Measurements from ENCODE around the gene ZFHX3.
"Not testable (repeated sequence)": the region's sequence is repeated elsewhere in the genome, so short reads cannot be mapped to it uniquely, and the experiment has no call there.

Gene ZFHX3

GRCh38 chr16:72992142-72992601 is 55.8 kb downstream of the ZFHX3 start:
- no peak for DNase-seq

DNA sequence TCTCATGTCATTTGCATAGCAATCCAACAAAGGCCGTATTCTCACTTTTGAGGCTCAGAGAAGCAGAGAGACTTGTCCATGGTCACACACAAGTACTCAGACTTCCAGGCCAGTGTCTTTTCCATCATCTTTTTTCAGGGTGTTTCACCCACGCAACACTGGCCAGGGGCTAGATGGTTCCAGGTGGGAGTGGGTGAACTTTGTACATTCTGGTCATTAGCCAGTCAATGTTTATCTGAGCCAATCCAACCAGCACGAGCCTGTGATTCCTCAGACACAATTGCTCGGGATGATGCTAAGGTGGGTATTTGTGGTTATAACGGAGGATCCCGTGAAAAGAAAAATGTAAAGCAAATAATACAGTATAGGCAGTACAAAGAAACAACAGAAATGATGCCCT is 56.3 kb downstream of the ZFHX3 start:
- no peak for DNase-seq

- DNase-seq, result no peak
Observed at GRCh38 chr16:72991211-72991610, 56.7 kb downstream of the ZFHX3 start.

- no peak for DNase-seq
Observed at GRCh38 chr16:72990571-72990970, 57.4 kb downstream of the ZFHX3 start.

GRCh38 chr16:72989579-72990551 is 58.1 kb downstream of the ZFHX3 start:
- DNase-seq, result no peak

GRCh38 chr16:72989203-72989578 is 58.7 kb downstream of the ZFHX3 start:
- not testable (repeated sequence) for DNase-seq

DNA sequence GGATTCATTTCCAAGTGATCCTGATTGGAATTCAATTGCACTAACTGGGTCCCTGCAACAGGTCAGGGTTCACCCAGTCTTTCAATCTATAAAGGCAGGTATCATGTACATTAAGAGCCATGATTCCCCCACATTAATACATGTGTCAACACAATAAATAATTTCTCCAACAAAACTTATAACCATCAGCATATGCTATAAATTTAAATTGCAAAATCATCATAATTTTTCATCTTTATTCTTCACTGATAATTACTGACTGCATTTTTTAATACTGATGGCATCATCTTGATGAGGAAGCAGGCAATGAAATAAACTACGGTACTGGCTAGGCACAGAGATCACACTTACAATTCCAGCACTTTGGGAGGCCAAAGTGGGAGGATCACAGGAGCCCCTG is 59.4 kb downstream of the ZFHX3 start:
- no peak for DNase-seq

- no peak for DNase-seq
Observed at GRCh38 chr16:72987480-72987901, 60.4 kb downstream of the ZFHX3 start.

DNA sequence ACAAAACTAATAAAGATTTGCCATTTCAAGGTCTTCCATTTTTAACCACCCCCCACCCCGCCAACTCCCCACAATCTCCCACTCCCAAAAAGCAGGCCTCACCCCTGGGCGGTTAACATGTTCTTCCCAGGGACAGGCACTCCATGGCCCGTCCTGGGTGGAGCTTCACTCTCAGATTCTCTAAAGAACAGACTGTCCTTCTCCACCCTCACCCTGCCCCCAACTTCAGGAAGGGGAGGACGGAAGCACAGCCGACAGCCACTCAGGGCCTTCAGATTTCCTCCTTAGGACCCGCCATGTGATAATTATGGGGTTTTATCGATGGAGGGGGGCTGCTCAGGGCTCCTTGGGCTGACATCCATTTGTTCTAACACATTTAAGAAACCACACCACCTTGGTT is 61.9 kb downstream of the ZFHX3 start:
- no peak for DNase-seq

- DNase-seq, result no peak
Observed at GRCh38 chr16:72985148-72985941, 62.6 kb downstream of the ZFHX3 start.

DNA sequence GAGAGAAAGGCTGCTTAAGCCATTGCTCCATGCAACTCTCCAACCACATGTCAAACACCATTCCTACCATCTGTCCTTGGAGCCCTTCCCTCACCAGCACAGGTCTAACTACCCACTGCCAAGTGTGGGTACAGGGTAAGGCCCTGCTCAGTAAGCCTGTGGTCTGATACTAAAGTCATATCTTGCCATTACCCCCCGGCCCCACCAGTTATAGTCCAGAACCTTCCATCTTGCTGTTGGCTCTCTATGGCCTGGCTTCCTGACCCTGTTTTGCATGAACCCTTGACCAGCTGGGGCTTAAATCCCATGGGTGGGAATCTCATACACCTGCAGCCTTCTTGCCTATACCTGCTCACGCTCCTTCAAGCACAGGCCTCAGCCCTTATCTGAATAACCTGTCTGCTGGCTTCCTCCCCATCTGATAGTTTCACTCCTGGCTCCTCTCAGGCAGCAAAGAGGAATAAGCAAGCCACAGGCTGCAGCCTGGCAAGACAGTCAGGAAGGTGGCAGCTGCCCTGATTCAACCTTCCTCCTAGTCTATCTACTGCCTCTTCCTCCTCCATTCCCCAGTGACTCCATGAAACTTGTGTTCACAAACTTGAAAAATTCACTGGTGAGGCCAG is 64.1 kb downstream of the ZFHX3 start:
- no peak for DNase-seq

DNA sequence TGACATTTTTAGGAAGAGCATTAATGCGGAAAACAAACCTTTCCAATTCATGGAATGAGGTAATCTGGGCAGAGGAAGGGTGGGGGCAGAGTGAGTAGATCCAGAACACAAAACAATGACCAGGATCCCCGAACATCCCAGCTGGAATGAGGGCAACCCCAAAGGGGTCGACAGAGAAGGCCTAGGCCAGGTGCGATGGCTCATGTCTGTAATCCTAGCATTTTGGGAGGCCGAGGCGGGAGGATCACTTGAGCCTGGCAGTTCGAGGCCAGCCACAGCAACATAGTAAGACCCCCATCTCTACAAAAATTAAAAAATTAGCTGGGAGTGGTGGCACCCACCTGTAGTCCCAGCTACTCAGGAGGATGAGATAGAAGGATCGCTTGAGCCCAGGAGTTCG is 64.7 kb downstream of the ZFHX3 start:
- DNase-seq, result no peak

- DNase-seq, result no peak
Observed at GRCh38 chr16:72979974-72980373, 68.0 kb downstream of the ZFHX3 start.

DNA sequence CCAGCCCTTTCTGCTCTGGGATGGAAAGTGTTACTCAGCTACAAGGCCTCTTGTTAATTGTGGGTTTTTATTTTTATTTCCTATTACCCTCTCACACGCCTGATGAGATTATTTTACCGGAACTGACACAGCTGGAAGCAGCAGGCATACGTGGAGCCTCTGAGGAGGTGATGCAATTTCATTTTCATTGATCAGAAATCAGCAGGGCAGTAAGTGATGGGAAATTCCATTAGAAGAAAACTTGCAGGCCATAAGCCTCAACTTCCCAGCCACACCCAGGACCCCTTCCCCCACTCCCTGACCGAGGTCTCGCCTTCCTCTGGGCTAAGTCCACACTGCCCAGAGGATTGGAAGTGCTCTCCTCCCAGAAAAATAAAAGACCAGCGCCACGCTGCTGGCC is 69.7 kb downstream of the ZFHX3 start:
- DNase-seq, result no peak

GRCh38 chr16:72977127-72977526 is 70.8 kb downstream of the ZFHX3 start:
- no peak for DNase-seq

DNA sequence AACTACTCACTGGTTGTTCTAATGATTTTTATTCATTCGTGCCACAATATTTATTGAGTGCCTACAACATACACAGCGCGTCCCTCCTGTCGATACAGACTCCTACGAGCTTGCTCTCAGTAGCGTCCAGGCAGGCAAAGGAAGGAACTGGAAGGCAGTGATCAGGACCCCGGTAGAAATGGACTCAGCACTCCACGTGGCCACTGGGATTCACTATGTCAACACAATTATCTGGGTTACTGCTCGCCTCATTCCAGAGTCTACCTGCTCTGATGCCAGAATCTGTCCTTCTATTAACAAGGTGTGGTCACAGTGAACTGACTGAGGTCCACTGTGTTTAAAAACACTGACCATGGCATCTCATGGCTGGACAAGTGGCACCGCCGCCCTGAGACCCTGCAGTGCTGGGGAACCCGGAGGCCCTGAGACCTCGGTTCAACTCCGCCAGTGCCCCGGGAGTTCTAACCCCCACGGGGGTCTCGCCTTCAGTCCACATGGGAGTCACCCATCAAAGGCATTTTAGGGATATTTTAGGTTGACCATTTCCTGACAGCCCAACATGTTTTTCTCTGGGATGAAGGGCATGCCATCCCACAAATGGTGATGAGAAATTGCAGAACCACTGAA is 71.4 kb downstream of the ZFHX3 start:
- no peak for DNase-seq

DNA sequence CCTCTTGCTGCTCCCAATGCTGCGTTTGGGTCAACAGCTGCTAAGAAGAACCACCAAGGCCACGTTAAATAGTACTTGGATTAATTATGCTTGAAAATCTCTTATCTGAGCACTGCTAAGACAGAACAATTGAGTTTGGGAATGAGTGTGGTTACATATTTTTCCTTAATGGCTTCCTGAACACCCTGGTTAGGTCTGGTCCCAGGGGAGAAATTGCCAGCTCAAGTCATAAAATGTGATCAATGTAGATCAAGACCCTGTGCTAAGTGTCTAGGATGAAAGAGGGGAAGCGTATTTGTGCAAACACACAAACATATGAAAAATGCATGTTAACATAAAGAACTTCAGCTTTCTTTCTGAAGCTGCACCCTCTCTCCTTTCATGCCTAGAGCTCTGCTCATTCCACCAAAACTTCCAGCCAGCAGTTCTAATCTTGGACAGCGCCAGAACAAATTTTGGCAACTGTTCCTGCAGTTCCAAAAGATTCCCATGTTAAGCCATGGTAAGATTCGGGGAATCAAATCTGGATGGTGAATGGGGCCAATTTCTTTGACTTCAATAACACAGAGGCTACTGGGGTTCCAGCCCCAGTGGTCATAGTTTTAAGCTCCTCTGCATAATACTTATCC is 72.0 kb downstream of the ZFHX3 start:
- DNase-seq, result no peak

GRCh38 chr16:72974142-72974769 is 73.7 kb downstream of the ZFHX3 start:
- no peak for DNase-seq

GRCh38 chr16:72972878-72973571 is 74.9 kb downstream of the ZFHX3 start:
- DNase-seq, result no peak

- DNase-seq, result no peak
Observed at GRCh38 chr16:72971370-72971769, 76.6 kb downstream of the ZFHX3 start.

GRCh38 chr16:72970656-72971055 is 77.3 kb downstream of the ZFHX3 start:
- no peak for DNase-seq
